H9 (cell line): ENCODE results near the gene CDH3. TPM values are rescaled to one million over a fixed set of nuclear protein-coding genes. Genes with fewer than 3 reads are reported as not detected.

Experiments
- DNase-seq: peaks from one replicate; pipeline ENCODE4 v3.0.0-alpha.2; 2017
- H2AFZ ChIP-seq: one replicate; pipeline ENCODE4 v1.6.1; 2013; ENCODE audit warnings: mild to moderate bottlenecking, low read length, control low read depth, moderate library complexity
- H2AK5ac ChIP-seq: 2 replicates; pipeline ENCODE4 v1.6.1; 2013; ENCODE audit warnings: low read length, control low read depth, mixed read lengths; ENCODE audit not compliant: insufficient read length
- H2BK120ac ChIP-seq: one replicate; pipeline ENCODE4 v1.6.1; 2013; ENCODE audit warnings: low read depth, mild to moderate bottlenecking, low read length, control low read depth, inconsistent platforms; ENCODE audit not compliant: poor library complexity, severe bottlenecking
- H2BK12ac ChIP-seq: 2 replicates; pipeline ENCODE4 v1.6.1; 2013; ENCODE audit warnings: low read length, control low read depth, mixed read lengths, low read depth; ENCODE audit not compliant: insufficient read length
- H2BK15ac ChIP-seq: 2 replicates; pipeline ENCODE4 v1.6.1; 2013; ENCODE audit warnings: low read depth, low read length, control low read depth
- H2BK20ac ChIP-seq: one replicate; pipeline ENCODE4 v1.6.1; 2013; ENCODE audit warnings: low read depth, mild to moderate bottlenecking, low read length, control low read depth, inconsistent platforms; ENCODE audit not compliant: poor library complexity, severe bottlenecking
- H2BK5ac ChIP-seq: 2 replicates; pipeline ENCODE4 v1.6.1; 2013; ENCODE audit warnings: low read length, control low read depth, mixed read lengths; ENCODE audit not compliant: insufficient read length
- H3K14ac ChIP-seq: 2 replicates; pipeline ENCODE4 v1.6.1; 2013; ENCODE audit warnings: low read length, control low read depth; ENCODE audit not compliant: insufficient read depth
- H3K18ac ChIP-seq: 2 replicates; pipeline ENCODE4 v1.6.1; 2013; ENCODE audit warnings: low read depth, mild to moderate bottlenecking, mixed read lengths, low read length, control low read depth; ENCODE audit not compliant: insufficient read length
- H3K23ac ChIP-seq: 2 replicates; pipeline ENCODE4 v1.6.1; 2013; ENCODE audit warnings: low read length, control low read depth, mixed read lengths, low read depth; ENCODE audit not compliant: insufficient read length
- H3K23me2 ChIP-seq: 2 replicates; pipeline ENCODE4 v1.6.1; 2013; ENCODE audit warnings: low read depth, mild to moderate bottlenecking, mixed read lengths, low read length, control low read depth; ENCODE audit not compliant: insufficient read length, poor library complexity, severe bottlenecking
- H3K27ac ChIP-seq: 2 replicates; pipeline ENCODE4 v1.5.1; 2013; ENCODE audit warnings: low read length, control low read depth, mixed read lengths, low read depth; ENCODE audit not compliant: insufficient read length
- H3K27me3 ChIP-seq: 2 replicates; pipeline ENCODE4 v1.6.1; 2013; ENCODE audit warnings: low read length, control low read depth, inconsistent platforms; ENCODE audit not compliant: insufficient read depth
- H3K4ac ChIP-seq: 2 replicates; pipeline ENCODE4 v1.6.1; 2013; ENCODE audit warnings: low read depth, mild to moderate bottlenecking, control low read depth, inconsistent platforms, low read length, moderate library complexity
- H3K4me1 ChIP-seq: 2 replicates; pipeline ENCODE4 v1.6.1; 2013; ENCODE audit warnings: low read length, control low read depth, inconsistent platforms; ENCODE audit not compliant: insufficient read depth
- H3K4me2 ChIP-seq: 2 replicates; pipeline ENCODE4 v1.6.1; 2013; ENCODE audit warnings: low read length, control low read depth, mixed read lengths; ENCODE audit not compliant: insufficient read length, insufficient read depth
- H3K56ac ChIP-seq: 2 replicates; pipeline ENCODE4 v1.6.1; 2013; ENCODE audit warnings: low read depth, mild to moderate bottlenecking, mixed read lengths, low read length, control low read depth; ENCODE audit not compliant: insufficient read length
- H3K79me1 ChIP-seq: 2 replicates; pipeline ENCODE4 v1.6.1; 2013; ENCODE audit warnings: low read depth, mild to moderate bottlenecking, moderate library complexity, low read length, control low read depth, inconsistent platforms; ENCODE audit not compliant: insufficient read depth, poor library complexity, severe bottlenecking
- H3K79me2 ChIP-seq: 2 replicates; pipeline ENCODE4 v1.6.1; 2013; ENCODE audit warnings: low read length, control low read depth, inconsistent platforms; ENCODE audit not compliant: insufficient read depth
- H3K9ac ChIP-seq: 2 replicates; pipeline ENCODE4 v1.6.1; 2013; ENCODE audit warnings: low read length, control low read depth, mixed read lengths; ENCODE audit not compliant: insufficient read length; ENCODE audit errors: extremely low read depth
- H3K9me3 ChIP-seq: one replicate; pipeline ENCODE4 v1.6.1; 2013; ENCODE audit warnings: low read depth, low read length, inconsistent platforms; ENCODE audit not compliant: control insufficient read depth
- H3T11ph ChIP-seq: one replicate; pipeline ENCODE4 v1.6.1; 2013; ENCODE audit warnings: mild to moderate bottlenecking, low read length, control low read depth, inconsistent platforms
- H4K20me1 ChIP-seq: one replicate; pipeline ENCODE4 v1.6.1; 2013; ENCODE audit not compliant: control insufficient read depth, insufficient read length, insufficient read depth
- H4K5ac ChIP-seq: 2 replicates; pipeline ENCODE4 v1.6.1; 2013; ENCODE audit warnings: low read depth, mild to moderate bottlenecking, mixed read lengths, low read length, control low read depth; ENCODE audit not compliant: insufficient read length
- H4K8ac ChIP-seq: replicated peaks from 2 replicates; pipeline ENCODE4 v1.6.1; 2013; ENCODE audit warnings: low read length, control low read depth, mixed read lengths, low read depth; ENCODE audit not compliant: insufficient read length
- H4K91ac ChIP-seq: 2 replicates; pipeline ENCODE4 v1.6.1; 2013; ENCODE audit warnings: low read depth, mild to moderate bottlenecking, moderate library complexity, mixed read lengths, low read length, control low read depth; ENCODE audit not compliant: insufficient read length
- H3K27ac Mint-ChIP-seq, 3 experiments: 2 replicates in 2 of 3; 3 replicates in 1 of 3; pipeline ENCODE4 v1.8.0; 2020 to 2021; ENCODE audit warnings: mixed read lengths in 3 of 3, mild to moderate bottlenecking in 1 of 3, moderate library complexity in 1 of 3
- H3K27me3 Mint-ChIP-seq: 2 replicates; pipeline ENCODE4 v1.8.0; 2021; ENCODE audit warnings: low read depth, mild to moderate bottlenecking, moderate library complexity, mixed read lengths
- H3K36me3 Mint-ChIP-seq, 3 experiments: 2 replicates in 2 of 3; 3 replicates in 1 of 3; pipeline ENCODE4 v1.8.0; 2020 to 2021; ENCODE audit warnings: low read depth in 3 of 3, mixed read lengths in 3 of 3; ENCODE audit not compliant: insufficient read depth in 1 of 3
- H3K4me1 Mint-ChIP-seq, 2 experiments: 2 replicates each; pipeline ENCODE4 v1.8.0; 2020; ENCODE audit warnings: mixed read lengths in 2 of 2
- H3K4me3 Mint-ChIP-seq, 2 experiments: 2 replicates in 1 of 2; 3 replicates in 1 of 2; pipeline ENCODE4 v1.8.0; 2020 to 2021; ENCODE audit warnings: mild to moderate bottlenecking in 2 of 2, mixed read lengths in 2 of 2, moderate library complexity in 1 of 2
- H3K9me3 Mint-ChIP-seq, 2 experiments: 2 replicates in 1 of 2; 3 replicates in 1 of 2; pipeline ENCODE4 v1.8.0; 2020; ENCODE audit warnings: mild to moderate bottlenecking in 2 of 2, mixed read lengths in 2 of 2, moderate library complexity in 1 of 2
- CTCF ChIP-seq: fragments of 200-600 bp; sonication (generic); conservative IDR thresholded peaks from 3 replicates; pipeline ENCODE4 v1.8.0; 2021; ENCODE audit warnings: antibody characterized with exemption, mild to moderate bottlenecking
- WGBS: extraction: QIAGEN DNeasy Blood & Tissue Kit; methylation state at CpG from one replicate; pipeline ENCODE4 v1.1.7; 2013; ENCODE audit warnings: missing lambda C conversion rate, low lambda C conversion rate, mixed read lengths; ENCODE audit not compliant: insufficient read length; ENCODE audit errors: extremely low coverage; 5-methylcytosine and 5-hydroxymethylcytosine counted together
- total RNA-seq: library from RNA; stranded (reverse); gene quantifications from 2 replicates; pipeline ENCODE4 v1.2.1, GENCODE V29; 2021

The CDH3 gene
- total RNA-seq, 1 experiment from 2014 or later: 97.2 TPM

GRCh38 chr16:68645494-68646388 is 631 bp downstream of the CDH3 start:
- H3K23ac ChIP-seq: no peak overlapping the region

More at GRCh38 chr16:68645494-68646388, 631 bp downstream of the CDH3 start:
- no CpG with 5 or more reads among the region's 66 CpGs for WGBS
- H3K18ac ChIP-seq: peak overlapping the region; percentile 65
- Mint-ChIP-seq H3K27me3 (peaks cover 29% of the 10 kb centered on the region), H3K36me3 (peaks cover 3 to 25% (median 16%) of the 10 kb centered on the region in 3 experiments; a peak in 6 of 7 replicates), H3K9me3 (no peaks in the 10 kb centered on the region), H3K4me3 (peak overlapping the region; percentile 86 to 92), H3K4me1 (peaks cover 37 to 43% of the 10 kb centered on the region in 2 experiments), H3K27ac (peak overlapping the region; percentile 74 to 84 (median 82); a peak in 5 of 7 replicates)
- no peak overlapping the region for H3K56ac ChIP-seq
- no peak overlapping the region for H2AFZ ChIP-seq
- peaks cover 3% of the 10 kb centered on the region for H3K79me1 ChIP-seq
- H2BK15ac ChIP-seq: no peak overlapping the region
- no peak overlapping the region for H2BK20ac ChIP-seq
- peak overlapping the region; percentile 96 for H3K4me2 ChIP-seq
- peak overlapping the region; percentile 65 for H3K9ac ChIP-seq
- no peak overlapping the region for H3T11ph ChIP-seq
- no peak overlapping the region for H3K27ac ChIP-seq
- H4K8ac ChIP-seq: no peak overlapping the region
- H4K91ac ChIP-seq: no peak overlapping the region
- no peaks in the 10 kb centered on the region for H3K4me1 ChIP-seq
- H2AK5ac ChIP-seq: no peak overlapping the region
- no peak overlapping the region for H3K4ac ChIP-seq
- peaks cover 28% of the 10 kb centered on the region for H3K23me2 ChIP-seq
- peak; percentile 79 for DNase-seq
- H3K14ac ChIP-seq: peak overlapping the region; percentile 51
- H4K20me1 ChIP-seq: no peaks in the 10 kb centered on the region
- no peaks in the 10 kb centered on the region for H3K9me3 ChIP-seq
- TF ChIP-seq CTCF: no peak
- peaks cover 20% of the 10 kb centered on the region; the same call in 1 of the 2 replicates for H3K79me2 ChIP-seq
- no peak overlapping the region for H2BK12ac ChIP-seq
- no peaks in the 10 kb centered on the region; the same call in 1 of the 2 replicates for H3K27me3 ChIP-seq
- H4K5ac ChIP-seq: no peak overlapping the region
- H2BK5ac ChIP-seq: no peak overlapping the region
- H2BK120ac ChIP-seq: no peak overlapping the region
